ENCODE results near the gene GMEB1. TPM values are rescaled to one million over a fixed set of nuclear protein-coding genes. Genes with fewer than 3 reads are reported as not detected.
"Not testable (repeated sequence)": the region's sequence is repeated elsewhere in the genome, so short reads cannot be mapped to it uniquely, and the experiment has no call there.

The GMEB1 gene
- total RNA-seq, 1 donor from 2014 or later = 6.2 TPM

GRCh38 chr1:28671254-28671780 is 2.7 kb downstream of the GMEB1 start:
- DNase-seq (ENCODE audit: low read depth) = no peak

GRCh38 chr1:28672971-28673370 is 4.4 kb downstream of the GMEB1 start:
- not testable (repeated sequence) for DNase-seq (ENCODE audit: low read depth)

- no peak for DNase-seq (ENCODE audit: low read depth)
Measured at GRCh38 chr1:28675924-28676257, 7.3 kb downstream of the GMEB1 start.

- no peak for DNase-seq (ENCODE audit: low read depth)
Measured at GRCh38 chr1:28680151-28680550, 11.6 kb downstream of the GMEB1 start.

- DNase-seq (ENCODE audit: low read depth) = no peak
Measured at GRCh38 chr1:28682840-28683239, 14.3 kb downstream of the GMEB1 start.

- DNase-seq (ENCODE audit: low read depth) = no peak
Measured at GRCh38 chr1:28684937-28685336, 16.4 kb downstream of the GMEB1 start.

GRCh38 chr1:28691627-28692026 is 23.0 kb downstream of the GMEB1 start:
- DNase-seq (ENCODE audit: low read depth) = not testable (repeated sequence)

GRCh38 chr1:28703629-28704028 is 35.0 kb downstream of the GMEB1 start:
- no peak for DNase-seq (ENCODE audit: low read depth)

GRCh38 chr1:28716336-28716735 is 47.8 kb downstream of the GMEB1 start:
- DNase-seq (ENCODE audit: low read depth) = peak; percentile 70

- DNase-seq (ENCODE audit: low read depth) = no peak
Measured at GRCh38 chr1:28718166-28718565, 49.6 kb downstream of the GMEB1 start.

GRCh38 chr1:28718586-28719331 is 50.2 kb downstream of the GMEB1 start:
- peak; percentile 49 for DNase-seq (ENCODE audit: low read depth)

- DNase-seq (ENCODE audit: low read depth) = no peak
Measured at GRCh38 chr1:28719332-28719619, 50.7 kb downstream of the GMEB1 start.

- no peak for DNase-seq (ENCODE audit: low read depth)
Measured at GRCh38 chr1:28720376-28720775, 51.8 kb downstream of the GMEB1 start.

GRCh38 chr1:28721927-28722326 is 53.3 kb downstream of the GMEB1 start:
- not testable (repeated sequence) for DNase-seq (ENCODE audit: low read depth)

GRCh38 chr1:28725365-28725764 is 56.8 kb downstream of the GMEB1 start:
- DNase-seq (ENCODE audit: low read depth) = not testable (repeated sequence)

GRCh38 chr1:28735961-28736449 is 67.4 kb downstream of the GMEB1 start:
- DNase-seq (ENCODE audit: low read depth) = no peak

- DNase-seq (ENCODE audit: low read depth) = peak; percentile 98
Measured at GRCh38 chr1:28736450-28737306, 68.1 kb downstream of the GMEB1 start, which contains the start of gene YTHDF2. YTHDF2 (plus strand) TSS chr1:28736940; CDS start chr1:28737121, 181 bp downstream.

GRCh38 chr1:28737307-28738132 is 68.9 kb downstream of the GMEB1 start:
- peak; percentile 61 for DNase-seq (ENCODE audit: low read depth)

GRCh38 chr1:28740118-28740517 is 71.5 kb downstream of the GMEB1 start:
- DNase-seq (ENCODE audit: low read depth) = no peak

GRCh38 chr1:28744184-28744583 is 75.6 kb downstream of the GMEB1 start:
- no peak for DNase-seq (ENCODE audit: low read depth)

- DNase-seq (ENCODE audit: low read depth) = no peak
Measured at GRCh38 chr1:28745653-28746173, 77.1 kb downstream of the GMEB1 start.

All from myocyte (in vitro differentiated cells).